ENCODE data around the gene RBM10. TPM values are rescaled to one million over a fixed set of nuclear protein-coding genes. Genes with fewer than 3 reads are reported as not detected.

RBM10 gene
- total and polyA plus RNA-seq, 9 of the 15 experiments (the other 6 are each of a cell fraction or from before 2014, with no cell fraction given): 1.1 to 61.7 (median 31.5) TPM

GRCh38 chrX:47229427-47229826 is 84.4 kb downstream of the RBM10 start (continued):
- no peak for TF ChIP-seq KLF10 (CRISPR knock-in tag; IDR thresholded peaks at IDR 0.05)
- no peak for TF ChIP-seq KHSRP (IDR thresholded peaks at IDR 0.05)
- no peak for TF ChIP-seq ZNF639 (CRISPR knock-in tag; conservative IDR thresholded peaks at IDR 0.05 in 1 of 2, IDR thresholded peaks at IDR 0.05 in 1 of 2)
- no peak for TF ChIP-seq KLF6 (CRISPR knock-in tag; IDR thresholded peaks at IDR 0.05; ENCODE audit: borderline replicate concordance)
- TF ChIP-seq NR4A1 (CRISPR knock-in tag; IDR thresholded peaks at IDR 0.05): no peak
- TF ChIP-seq NR4A1 (tag; IDR thresholded peaks at IDR 0.05): no peak

- Histone ChIP-seq H3K9ac (ENCODE audit: insufficient read depth in 1 of 2, low read depth in 2 of 2, low read length in 2 of 2) (no peak overlapping the region), H3K9me1 (ENCODE audit: control insufficient read depth, insufficient read depth, low read length) (no peaks in the 10 kb centered on the region), H3K4me3 (no peak overlapping the region), H3K27me3 (ENCODE audit: control insufficient read depth in 2 of 2, insufficient read depth in 2 of 2, low read length in 2 of 2) (no peaks in the 10 kb centered on the region), H3K36me3 (ENCODE audit: control insufficient read depth, insufficient read depth, low read length) (peaks cover 33% of the 10 kb centered on the region; the same call in 2 of the 3 replicates), H3K27ac (ENCODE audit: extremely low read depth, low read depth, low read length) (no peak overlapping the region), H3K4me1 (replicated peaks in 1 of 2; ENCODE audit: control insufficient read depth in 2 of 2, insufficient read depth in 2 of 2, low read length in 2 of 2) (peaks cover 6 to 12% of the 10 kb centered on the region in 2 experiments; a peak in 4 of 5 replicates), H3K9me3 (replicated peaks; ENCODE audit: control insufficient read depth, insufficient read depth, low read depth, low read length) (no peaks in the 10 kb centered on the region), H3K4me2 (ENCODE audit: insufficient read depth, low read length) (no peak overlapping the region), H4K20me1 (replicated peaks; ENCODE audit: control insufficient read depth, insufficient read depth, low read length) (no peaks in the 10 kb centered on the region), H2AFZ (ENCODE audit: low read depth, low read length) (no peak overlapping the region), H3K79me2 (ENCODE audit: control insufficient read depth, insufficient read depth, low read length) (peaks cover 18% of the 10 kb centered on the region)
- intact Hi-C loops (cut with micrococcal nuclease) (no loop called here), in situ Hi-C loops (cut with MboI) (no loop called here)
- BruUV-seq (replicated peaks): no TSS peak
- ATAC-seq: no peak
- FAIRE-seq: no peak
- CTCF ChIA-PET (ENCODE audit: low intra/inter-chr PET ratio): no interaction called here
- no peak for DNase-seq (ENCODE audit: extremely low read depth in 1 of 4, low spot score in 3 of 4)
- POLR2A ChIA-PET: interaction anchor here (5.1 kb wide), 1 partner anchor 13 kb away, joined by 21 read pairs; the partner anchor contains the start of gene CDK16
- 51% methylated on average over 5 of the region's 5 CpGs for WGBS (ENCODE audit: insufficient coverage, low coverage, missing lambda C conversion rate)
- TF ChIP-seq POLR2AphosphoS2 (IDR thresholded peaks at IDR 0.05; ENCODE audit: low read length) (0 out of 2 replicates have a peak, but pooled peaks have one; percentile 46), THRB (CRISPR knock-in tag; conservative IDR thresholded peaks at IDR 0.05) (peak; percentile 70), HOXB6 (CRISPR knock-in tag; IDR thresholded peaks at IDR 0.05; ENCODE audit: borderline replicate concordance) (no peak), SUPT5H (IDR thresholded peaks at IDR 0.05) (peak; percentile 72), JUND (IDR thresholded peaks at IDR 0.05; ENCODE audit: borderline replicate concordance, low read depth, low read length) (no peak), JUND (tag; IDR thresholded peaks at IDR 0.05; ENCODE audit: borderline replicate concordance, low read depth, low read length) (no peak), POLR2A (conservative IDR thresholded peaks at IDR 0.05) (peak; percentile 65), POLR2B (IDR thresholded peaks at IDR 0.05; ENCODE audit: low read depth, partially characterized antibody) (peak; percentile 53)
These were observed 85.3 kb downstream of the RBM10 start for GRCh38 chrX:47230136-47230868.
